Measurements from ENCODE around the gene FAM237A.
A peak's percentile ranks its signal among the peaks of the same experiment; 100 is the strongest.

FAM237A gene
- total RNA-seq = 0 reads per million in 3 experiments

GRCh38 chr2:206642075-206643025, at the start of gene FAM237A:
TSS of gene FAM237A (plus strand) at chr2:206642487. CDS start at chr2:206644237, 1,750 bp downstream.
- no peak for DNase-seq

GRCh38 chr2:206597717-206598218, 44.5 kb upstream of the FAM237A start:
- no peak for DNase-seq

- no peak for DNase-seq
These were observed 39.0 kb upstream of the FAM237A start for GRCh38 chr2:206603243-206603642.

- no peak for DNase-seq
These were observed 31.8 kb upstream of the FAM237A start for GRCh38 chr2:206610451-206610850.

GRCh38 chr2:206611191-206611590, 31.1 kb upstream of the FAM237A start:
- no peak for DNase-seq

- DNase-seq = no peak
These were observed 30.6 kb upstream of the FAM237A start for GRCh38 chr2:206611736-206612135.

- no peak for DNase-seq
These were observed 27.5 kb upstream of the FAM237A start for GRCh38 chr2:206614811-206615210.

GRCh38 chr2:206615417-206616089, 26.7 kb upstream of the FAM237A start:
- no peak for DNase-seq

GRCh38 chr2:206616151-206616550, 26.1 kb upstream of the FAM237A start:
- DNase-seq = no peak

GRCh38 chr2:206619011-206619410, 23.3 kb upstream of the FAM237A start:
- DNase-seq = no peak

- DNase-seq = no peak
These were observed 16.2 kb upstream of the FAM237A start for GRCh38 chr2:206626108-206626507.

- no peak for DNase-seq
These were observed 14.7 kb upstream of the FAM237A start for GRCh38 chr2:206627632-206628031.

- no peak for DNase-seq
These were observed 10.9 kb upstream of the FAM237A start for GRCh38 chr2:206631340-206631739.

- no peak for DNase-seq
These were observed 7.3 kb upstream of the FAM237A start for GRCh38 chr2:206635015-206635414.

GRCh38 chr2:206639636-206640035, 2.7 kb upstream of the FAM237A start:
- no peak for DNase-seq

GRCh38 chr2:206641226-206641625, 1.1 kb upstream of the FAM237A start:
- DNase-seq = no peak

- DNase-seq = no peak
These were observed 5.7 kb downstream of the FAM237A start for GRCh38 chr2:206647985-206648384.

- no peak for DNase-seq
These were observed 14.8 kb downstream of the FAM237A start for GRCh38 chr2:206657087-206657486.

GRCh38 chr2:206665251-206665650, 23.0 kb downstream of the FAM237A start:
- DNase-seq = no peak

- no peak for DNase-seq
These were observed 28.4 kb downstream of the FAM237A start for GRCh38 chr2:206670531-206671319.

- no peak for DNase-seq
These were observed 41.3 kb downstream of the FAM237A start for GRCh38 chr2:206683546-206683945.

GRCh38 chr2:206688453-206688852, 46.2 kb downstream of the FAM237A start:
- DNase-seq = no peak

- peak; percentile 16 for DNase-seq
These were observed 46.7 kb downstream of the FAM237A start for GRCh38 chr2:206688990-206689389.

Data from central memory CD4-positive, alpha-beta T cell (primary cell).